ENCODE measurements around the gene ZBTB21.

GRCh38 chr21:42027085-42027821 lies 17.1 kb upstream of the ZBTB21 start:
- no peak for TF ChIP-seq POLR2A (IDR thresholded peaks at IDR 0.05; ENCODE audit: extremely low read depth, insufficient read length)
- TF ChIP-seq CTCF (IDR thresholded peaks at IDR 0.05; ENCODE audit: low read depth, low read length), result no peak
